HepG2 (cell line): ENCODE results near the gene GPS2. TPM values are rescaled to one million over a fixed set of nuclear protein-coding genes. Genes with fewer than 3 reads are reported as not detected.
A peak's percentile ranks its signal among the peaks of the same experiment; 100 is the strongest.

Experiments
- HINFP ChIP-seq: sonication (generic); formaldehyde crosslinking; IDR thresholded peaks from 2 replicates; pipeline ENCODE4 v1.4.0; 2020; ENCODE audit warnings: low read depth, mild to moderate bottlenecking, missing genetic modification reagents
- HMGXB3 ChIP-seq: sonication (generic); formaldehyde crosslinking; IDR thresholded peaks from 2 replicates; pipeline ENCODE4 v1.4.0; 2020; ENCODE audit warnings: missing genetic modification reagents, borderline replicate concordance
- MAFK ChIP-seq, 2 experiments: IDR thresholded peaks in 1 of 2; conservative IDR thresholded peaks in 1 of 2; 2 replicates each; pipeline ENCODE4 v1.6.1; 2011; ENCODE audit warnings: improper control_type of control experiment in 2 of 2, low read length in 2 of 2
- NKX3-1 ChIP-seq: sonication (generic); formaldehyde crosslinking; IDR thresholded peaks from 2 replicates; pipeline ENCODE4 v1.5.0; 2020; ENCODE audit warnings: missing genetic modification reagents
- PAXIP1 ChIP-seq: sonication (generic); formaldehyde crosslinking; conservative IDR thresholded peaks from 2 replicates; pipeline ENCODE4 v1.4.0; 2020; ENCODE audit warnings: mild to moderate bottlenecking, missing genetic modification reagents, moderate library complexity
- PCBP1 ChIP-seq: fragments of 200-400 bp; formaldehyde crosslinking; IDR thresholded peaks from 2 replicates; pipeline ENCODE4 v1.6.1; 2017; ENCODE audit warnings: mild to moderate bottlenecking, low read depth, low read length, borderline replicate concordance
- SALL1 ChIP-seq: sonication (generic); formaldehyde crosslinking; IDR thresholded peaks from 2 replicates; pipeline ENCODE4 v1.8.0; 2022; ENCODE audit warnings: mild to moderate bottlenecking, missing genetic modification reagents
- SMAD3 ChIP-seq: sonication (generic); formaldehyde crosslinking; IDR thresholded peaks from 2 replicates; pipeline ENCODE4 v1.4.0; 2020; ENCODE audit warnings: missing genetic modification reagents
- TBP ChIP-seq: sonication (generic); formaldehyde crosslinking; IDR thresholded peaks from 2 replicates; pipeline ENCODE4 v1.5.0; 2020; ENCODE audit warnings: missing genetic modification reagents
- ZBTB34 ChIP-seq: sonication (generic); formaldehyde crosslinking; IDR thresholded peaks from 2 replicates; pipeline ENCODE4 v1.8.0; 2022; ENCODE audit warnings: mild to moderate bottlenecking, missing genetic modification reagents
- ZNF20 ChIP-seq: sonication (generic); formaldehyde crosslinking; IDR thresholded peaks from 2 replicates; pipeline ENCODE4 v1.4.0; 2020; ENCODE audit warnings: mild to moderate bottlenecking, moderate library complexity, missing genetic modification reagents
- ZNF205 ChIP-seq: IDR thresholded peaks from 2 replicates; pipeline ENCODE4 v1.6.1; 2018; ENCODE audit warnings: missing biosample characterization, missing genetic modification reagents
- ZNF282 ChIP-seq: fragments of 450-650 bp; IDR thresholded peaks from 2 replicates; pipeline ENCODE4 v1.6.1; 2018; ENCODE audit not compliant: partially characterized antibody
- ZNF639 ChIP-seq: conservative IDR thresholded peaks from 2 replicates; pipeline ENCODE4 v1.6.1; 2018; ENCODE audit warnings: missing genetic modification reagents
- polyA plus RNA-seq, 8 experiments: library from polyadenylated mRNA; depleted of rRNA in 3 of 8; stranded (reverse) in 7 of 8; unstranded in 1 of 8; fragments of >200 nt; fragmentation: Illumina TruSeq in 4 of 8; extraction: Trizol in 4 of 8; gene quantifications; 2 replicates each; pipeline versions ENCODE4 v1.2.1 to v1.2.3, GENCODE V29; 2011 to 2016; ENCODE audit warnings: low read depth in 4 of 8, missing spikeins in 1 of 8, mixed read lengths in 1 of 8; ENCODE audit not compliant: insufficient read depth in 1 of 8
- total RNA-seq, 5 experiments: library from RNA; depleted of rRNA; stranded (reverse); fragments of >200 nt; fragmentation: Illumina TruSeq; extraction: Trizol; gene quantifications; 2 replicates each; pipeline ENCODE4 v1.2.3, GENCODE V29; 2016; ENCODE audit warnings: low read depth in 1 of 5

Gene GPS2
- total and polyA plus RNA-seq, 2 of the 13 experiments (the other 11 are each of a cell fraction or from before 2014, with no cell fraction given): 58.0 to 59.4 TPM

- TF ChIP-seq HINFP (CRISPR knock-in tag) (no peak), ZBTB34 (CRISPR knock-in tag) (0 out of 2 replicates have a peak, but pooled peaks have one; percentile 57), ZNF282 (no peak), HMGXB3 (no peak), TBP (CRISPR knock-in tag) (no peak), PCBP1 (no peak), ZNF205 (CRISPR knock-in tag) (peak; percentile 48; the same call in 1 of the 2 replicates), ZNF639 (CRISPR knock-in tag) (0 out of 2 replicates have a peak, but pooled peaks have one; percentile 27), NKX3-1 (CRISPR knock-in tag) (no peak), MAFK (conservative IDR thresholded peaks at IDR 0.05 in 1 of 2, IDR thresholded peaks at IDR 0.05 in 1 of 2; ENCODE audit: low read length in 2 of 2) (no peak), PAXIP1 (CRISPR knock-in tag) (peak; percentile 36), ZNF20 (CRISPR knock-in tag) (no peak), SALL1 (CRISPR knock-in tag) (peak; percentile 75), SMAD3 (CRISPR knock-in tag) (peak; percentile 87)
Measured at GRCh38 chr17:7280519-7281073, 34.6 kb downstream of the GPS2 start (continued).
